Upper lobe of left lung (tissue), 4 donors: ENCODE measurements around the gene NMUR1.

ENCODE experiments used
- POLR2A ChIP-seq, 4 donors: fragments of 450-650 bp; IDR thresholded peaks; one replicate each; pipeline ENCODE4 v1.5.1; 2016 to 2017; ENCODE audit warnings: antibody characterized with exemption in 4 of 4, mild to moderate bottlenecking in 2 of 4
- POLR2AphosphoS5 ChIP-seq, 2 donors: sonication (generic); formaldehyde crosslinking; IDR thresholded peaks; one replicate each; pipeline ENCODE4 v1.5.1; 2017; ENCODE audit warnings: antibody characterized with exemption in 2 of 2
- TF ChIP-seq, protein P1 (sequence below), 6 experiments: fragments of 450-650 bp in 4 of 6; fragments of 200-600 bp in 2 of 6; sonication (generic) in 2 of 6; IDR thresholded peaks; one replicate each; pipeline ENCODE4 v1.5.1; 2016 to 2019; ENCODE audit warnings: antibody characterized with exemption in 6 of 6

DNA sequence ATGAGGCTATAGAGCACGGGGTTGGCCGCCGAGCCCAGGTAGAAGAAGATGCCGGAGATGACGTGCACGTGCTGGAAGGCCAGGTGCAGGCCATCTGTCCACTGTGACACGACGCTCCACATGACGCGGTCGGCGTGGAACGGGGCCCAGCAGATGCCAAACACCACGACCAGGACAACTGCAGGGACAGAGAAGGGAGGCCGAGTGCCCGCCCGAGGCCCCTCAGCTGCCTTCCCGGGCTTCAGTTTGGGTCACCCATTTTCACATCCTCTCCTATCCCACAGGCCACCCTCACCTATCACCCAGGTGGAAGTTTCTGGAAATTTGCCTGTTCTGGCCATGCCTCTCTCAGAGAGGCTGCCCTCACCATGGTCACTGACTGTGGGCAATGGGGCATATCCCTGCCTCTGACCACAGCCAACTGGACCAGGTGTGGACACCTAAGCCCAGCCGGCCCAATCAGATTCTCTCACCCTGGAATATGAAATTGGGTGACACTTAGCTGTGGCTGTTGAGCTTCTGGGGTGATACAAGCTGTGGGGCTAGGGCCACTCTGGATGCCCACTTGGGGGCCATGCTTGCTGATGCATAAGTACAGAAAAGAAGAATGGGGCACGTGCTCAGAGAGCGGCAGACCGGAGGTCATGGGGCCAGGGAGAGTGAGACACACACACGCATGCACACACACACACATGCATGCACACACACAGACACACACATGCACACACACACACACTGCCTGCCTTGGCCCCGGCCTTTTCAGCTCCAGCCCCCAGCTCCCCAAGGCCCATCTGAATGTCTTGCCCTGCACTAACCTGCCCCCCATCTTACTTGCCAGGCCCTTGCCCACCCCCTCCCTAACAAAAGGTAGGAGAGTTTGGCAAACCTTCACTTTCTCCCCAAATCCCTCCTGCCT, 4.7 kb downstream of the NMUR1 start:
- TF ChIP-seq, protein P1, sequence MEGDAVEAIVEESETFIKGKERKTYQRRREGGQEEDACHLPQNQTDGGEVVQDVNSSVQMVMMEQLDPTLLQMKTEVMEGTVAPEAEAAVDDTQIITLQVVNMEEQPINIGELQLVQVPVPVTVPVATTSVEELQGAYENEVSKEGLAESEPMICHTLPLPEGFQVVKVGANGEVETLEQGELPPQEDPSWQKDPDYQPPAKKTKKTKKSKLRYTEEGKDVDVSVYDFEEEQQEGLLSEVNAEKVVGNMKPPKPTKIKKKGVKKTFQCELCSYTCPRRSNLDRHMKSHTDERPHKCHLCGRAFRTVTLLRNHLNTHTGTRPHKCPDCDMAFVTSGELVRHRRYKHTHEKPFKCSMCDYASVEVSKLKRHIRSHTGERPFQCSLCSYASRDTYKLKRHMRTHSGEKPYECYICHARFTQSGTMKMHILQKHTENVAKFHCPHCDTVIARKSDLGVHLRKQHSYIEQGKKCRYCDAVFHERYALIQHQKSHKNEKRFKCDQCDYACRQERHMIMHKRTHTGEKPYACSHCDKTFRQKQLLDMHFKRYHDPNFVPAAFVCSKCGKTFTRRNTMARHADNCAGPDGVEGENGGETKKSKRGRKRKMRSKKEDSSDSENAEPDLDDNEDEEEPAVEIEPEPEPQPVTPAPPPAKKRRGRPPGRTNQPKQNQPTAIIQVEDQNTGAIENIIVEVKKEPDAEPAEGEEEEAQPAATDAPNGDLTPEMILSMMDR (IDR thresholded peaks at IDR 0.05) = no peak
- TF ChIP-seq POLR2A (IDR thresholded peaks at IDR 0.05) (no peak), POLR2AphosphoS5 (IDR thresholded peaks at IDR 0.05) (no peak)
